ENCODE measurements around the gene GBP1. TPM values are rescaled to one million over a fixed set of nuclear protein-coding genes. Genes with fewer than 3 reads are reported as not detected.
A peak's percentile ranks its signal among the peaks of the same experiment; 100 is the strongest.
"Not testable (repeated sequence)": the region's sequence is repeated elsewhere in the genome, so short reads cannot be mapped to it uniquely, and the experiment has no call there.

The GBP1 gene
- total RNA-seq, 3 donors from 2014 or later: 12.9 to 39.0 (median 25.5) TPM

DNA sequence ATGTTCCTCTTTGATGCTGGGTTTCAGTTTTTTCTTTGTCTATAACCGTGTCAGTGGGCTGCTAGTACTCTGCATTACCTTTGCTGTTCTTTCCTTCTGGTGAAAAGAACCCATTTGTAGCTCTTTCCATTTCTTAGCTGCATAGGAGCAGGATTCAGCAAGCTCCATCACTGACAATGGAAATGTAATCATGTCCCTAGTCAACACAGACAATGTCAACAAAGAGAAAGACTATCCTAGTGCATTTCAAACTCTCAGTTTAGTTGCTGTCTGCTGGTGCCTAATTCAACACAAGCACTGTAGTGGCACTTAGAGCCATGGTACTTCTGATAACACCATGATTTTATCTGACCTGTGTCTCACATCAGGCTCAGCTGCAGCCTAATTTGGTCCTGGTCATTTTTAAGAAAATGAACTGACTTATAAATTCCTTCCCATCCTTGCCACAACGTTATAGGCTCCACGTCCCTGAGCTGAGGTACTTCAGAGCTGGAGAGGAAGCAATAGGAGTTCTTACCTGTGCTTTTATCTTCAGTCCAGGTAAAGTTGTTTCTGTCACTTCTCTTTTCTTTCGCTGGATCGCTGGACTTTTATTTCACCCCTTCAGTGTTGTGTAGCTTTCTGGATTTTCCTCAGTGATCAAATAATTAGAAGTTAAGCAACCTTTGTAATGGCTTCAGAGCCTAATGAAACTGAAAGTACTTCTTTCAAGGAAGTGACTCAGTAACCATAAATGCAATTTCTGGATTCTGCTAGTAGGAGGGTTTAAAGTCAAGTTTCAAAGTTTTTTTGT is 42.6 kb downstream of the GBP1 start, which contains the start of gene GBP3:
TSS of gene GBP3 (minus strand) at position 700 of the 793 bp plus-strand sequence. CDS start 2,145 bp downstream, outside the sequence.
- intact Hi-C loops (cut with DNase I, micrococcal nuclease): no loop called here
- TF ChIP-seq, protein P1, sequence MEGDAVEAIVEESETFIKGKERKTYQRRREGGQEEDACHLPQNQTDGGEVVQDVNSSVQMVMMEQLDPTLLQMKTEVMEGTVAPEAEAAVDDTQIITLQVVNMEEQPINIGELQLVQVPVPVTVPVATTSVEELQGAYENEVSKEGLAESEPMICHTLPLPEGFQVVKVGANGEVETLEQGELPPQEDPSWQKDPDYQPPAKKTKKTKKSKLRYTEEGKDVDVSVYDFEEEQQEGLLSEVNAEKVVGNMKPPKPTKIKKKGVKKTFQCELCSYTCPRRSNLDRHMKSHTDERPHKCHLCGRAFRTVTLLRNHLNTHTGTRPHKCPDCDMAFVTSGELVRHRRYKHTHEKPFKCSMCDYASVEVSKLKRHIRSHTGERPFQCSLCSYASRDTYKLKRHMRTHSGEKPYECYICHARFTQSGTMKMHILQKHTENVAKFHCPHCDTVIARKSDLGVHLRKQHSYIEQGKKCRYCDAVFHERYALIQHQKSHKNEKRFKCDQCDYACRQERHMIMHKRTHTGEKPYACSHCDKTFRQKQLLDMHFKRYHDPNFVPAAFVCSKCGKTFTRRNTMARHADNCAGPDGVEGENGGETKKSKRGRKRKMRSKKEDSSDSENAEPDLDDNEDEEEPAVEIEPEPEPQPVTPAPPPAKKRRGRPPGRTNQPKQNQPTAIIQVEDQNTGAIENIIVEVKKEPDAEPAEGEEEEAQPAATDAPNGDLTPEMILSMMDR (IDR thresholded peaks at IDR 0.05): no peak
- H3K4me1 ChIP-seq (ENCODE audit: low read depth): peaks cover 8% of the 10 kb centered on the region

DNA sequence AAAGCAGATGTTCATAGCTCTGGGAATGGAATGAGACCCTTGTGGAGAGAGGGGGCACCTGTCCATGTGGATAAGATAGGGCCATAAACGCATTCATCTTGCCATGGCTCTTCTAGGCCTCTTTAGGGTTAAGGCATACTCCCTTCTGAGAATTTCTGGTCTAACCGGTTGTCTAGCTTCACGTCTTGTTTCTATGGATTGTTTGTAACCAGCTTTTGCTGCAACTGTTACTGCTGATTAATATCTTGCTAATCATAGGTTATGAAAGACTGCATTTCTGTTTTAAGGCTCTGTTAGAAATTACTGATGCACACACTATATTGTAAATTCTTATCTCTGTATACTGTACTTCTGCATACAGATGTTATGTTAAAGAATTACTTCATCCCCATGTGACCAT is 46.7 kb downstream of the GBP1 start:
- intact Hi-C loops (cut with DNase I, micrococcal nuclease); H3K9me3 ChIP-seq; ATAC-seq; DNase-seq; H3K36me3 ChIP-seq (ENCODE audit: low read depth); H3K4me1 ChIP-seq (ENCODE audit: low read depth); H3K4me3 ChIP-seq: not testable (repeated sequence)

More for the DNA sequence above, 42.6 kb downstream of the GBP1 start, which contains the start of gene GBP3:
- H3K9me3 ChIP-seq: no peaks in the 10 kb centered on the region
- H3K4me3 ChIP-seq: peak within 1 kb of the TSS; percentile 13
- DNase-seq (peak in 1 of 3 donors; percentile 29), ATAC-seq (peak; percentile 87)
- no peaks in the 10 kb centered on the region for H3K36me3 ChIP-seq (ENCODE audit: low read depth)

DNA sequence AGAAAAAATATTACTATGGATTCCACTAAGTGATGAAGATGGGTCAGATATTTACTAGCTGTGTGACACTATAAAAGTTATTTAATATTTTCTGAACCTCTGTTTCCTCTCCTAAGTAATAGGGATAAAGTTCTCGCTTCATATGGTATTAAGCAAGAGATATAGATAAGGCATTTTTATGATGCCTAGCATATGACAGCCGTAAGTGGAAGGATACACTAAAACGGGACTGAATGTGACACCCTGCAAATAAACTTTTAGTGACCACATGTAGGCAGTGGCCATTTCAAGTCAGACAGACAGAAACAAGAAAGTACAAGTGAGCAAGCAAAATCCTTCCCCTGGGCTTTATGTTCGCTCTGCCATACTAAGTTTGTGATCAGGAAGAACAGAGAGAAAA is 56.5 kb downstream of the GBP1 start:
- no peaks in the 10 kb centered on the region for H3K4me1 ChIP-seq (ENCODE audit: low read depth)
- no peaks in the 10 kb centered on the region for H3K36me3 ChIP-seq (ENCODE audit: low read depth)
- intact Hi-C loops (cut with DNase I, micrococcal nuclease): no loop called here

DNA sequence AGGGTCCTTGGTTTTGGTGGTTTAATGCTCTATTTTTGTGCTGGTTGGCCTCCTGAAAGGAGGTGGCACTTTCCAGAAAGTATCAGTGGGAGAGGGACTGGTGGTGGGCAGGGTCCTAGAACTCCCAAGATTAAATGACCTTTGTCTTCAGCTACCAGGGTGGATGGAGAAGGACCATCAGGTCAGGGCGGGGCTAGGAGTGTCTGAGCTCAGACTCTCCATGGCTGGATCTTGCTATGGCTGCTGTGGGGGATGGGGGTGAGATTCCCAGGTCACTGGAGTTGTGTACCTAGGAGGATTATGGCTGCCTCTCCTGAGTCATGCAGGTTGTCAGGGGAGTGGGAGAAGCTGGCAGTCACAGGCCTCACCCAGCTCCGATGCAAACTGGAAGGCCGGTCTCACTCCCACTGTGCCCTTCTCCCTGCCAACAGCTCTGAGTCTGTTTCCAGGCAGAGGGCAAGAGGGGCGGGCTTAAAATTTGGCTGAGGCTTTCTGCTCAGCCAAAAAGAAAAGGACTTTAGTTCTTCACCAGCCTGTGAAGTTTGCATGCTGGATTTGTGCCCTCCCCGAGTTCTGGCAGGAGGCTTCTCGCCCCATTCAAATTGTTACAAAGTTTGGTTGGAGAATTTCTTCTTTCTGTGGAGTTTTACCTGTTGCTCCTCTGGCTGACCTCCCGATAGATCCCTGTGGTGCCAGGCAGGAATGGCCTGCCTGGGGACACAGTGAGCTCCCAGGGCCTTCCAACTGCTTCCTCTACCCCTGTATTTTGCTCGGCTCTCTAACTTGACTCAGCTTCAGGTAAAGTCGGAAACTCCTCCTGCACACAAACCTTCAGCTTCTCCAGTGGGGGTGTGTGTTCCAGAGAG is 59.5 kb downstream of the GBP1 start:
- ATAC-seq (no peak), DNase-seq (peak in 1 of 3 donors; percentile 32)
- H3K9me3 ChIP-seq: no peaks in the 10 kb centered on the region
- TF ChIP-seq, protein P1 (IDR thresholded peaks at IDR 0.05): no peak
- H3K36me3 ChIP-seq (ENCODE audit: low read depth): no peaks in the 10 kb centered on the region
- H3K4me1 ChIP-seq (ENCODE audit: low read depth): no peaks in the 10 kb centered on the region
- intact Hi-C loops (cut with DNase I, micrococcal nuclease): no loop called here
- no peak overlapping the region for H3K4me3 ChIP-seq

More for the DNA sequence above, 56.5 kb downstream of the GBP1 start:
- no peak for ATAC-seq
- no peaks in the 10 kb centered on the region for H3K9me3 ChIP-seq
- TF ChIP-seq, protein P1 (IDR thresholded peaks at IDR 0.05): no peak
- H3K4me3 ChIP-seq: no peak overlapping the region
- DNase-seq: no peak

Other genes starting within 250 kb of the GBP1 start
- gene GTF2B, start 173.6 kb downstream of the GBP1 start, total RNA-seq: 10 to 100 TPM; 25.0 to 27.8 (median 27.3) TPM
- 10 to 100 TPM; 15.3 to 34.3 (median 23.8) TPM for gene KYAT3, start 72.6 kb downstream of the GBP1 start, total RNA-seq
- gene RBMXL1, start 72.6 kb downstream of the GBP1 start, total RNA-seq: 10 to 100 TPM; 11.8 to 14.0 (median 11.9) TPM
- 100 to 1,000 TPM in 1 of 3 donors, 10 to 100 TPM in 2; 48.4 to 176 (median 60.4) TPM for gene GBP3, start 42.3 kb downstream of the GBP1 start, total RNA-seq
- 100 to 1,000 TPM in 1 of 3 donors, 10 to 100 TPM in 2; 65.4 to 128 (median 68.9) TPM for gene GBP2, start 60.9 kb upstream of the GBP1 start, total RNA-seq
- gene GBP7, start 110.8 kb upstream of the GBP1 start, total RNA-seq: under 1 TPM in 1 of 3 donors, not detected in 2; 0.12 TPM
- gene GBP4, start 133.7 kb upstream of the GBP1 start, total RNA-seq: 1 to 10 TPM; 2.6 to 7.9 (median 7.5) TPM
- gene GBP5, start 207.7 kb upstream of the GBP1 start, total RNA-seq: 1 to 10 TPM; 2.1 to 7.3 (median 3.3) TPM

Measured in mucosa of descending colon (tissue), 3 donors.